H1 (cell line): ENCODE data around the gene BTBD9. TPM values are rescaled to one million over a fixed set of nuclear protein-coding genes. Genes with fewer than 3 reads are reported as not detected.

ENCODE experiments used
- CBX8 ChIP-seq: fragments of 300-800, 300-1000 bp; sonication (generic); IDR thresholded peaks from 2 replicates; pipeline ENCODE4 v1.7.1; 2016; ENCODE audit warnings: low read depth, low read length, borderline replicate concordance
- CREB1 ChIP-seq: IDR thresholded peaks from 2 replicates; pipeline ENCODE4 v1.6.1; 2012; ENCODE audit warnings: inconsistent platforms
- FOSL1 ChIP-seq: IDR thresholded peaks from 2 replicates; pipeline ENCODE4 v1.6.1; 2011; ENCODE audit warnings: mild to moderate bottlenecking, low read depth, low read length, moderate library complexity; ENCODE audit not compliant: insufficient read depth
- GTF2F1 ChIP-seq: IDR thresholded peaks from 2 replicates; pipeline ENCODE4 v1.6.1; 2012; ENCODE audit warnings: low read depth, low read length, improper control_type of control experiment, borderline replicate concordance
- JUN ChIP-seq: IDR thresholded peaks from 2 replicates; pipeline ENCODE4 v1.6.1; 2011; ENCODE audit warnings: low read depth, mild to moderate bottlenecking, improper control_type of control experiment, low read length
- KDM1A ChIP-seq: fragments of 200-600, 300-600 bp; sonication (generic); IDR thresholded peaks from 2 replicates; pipeline ENCODE4 v1.7.1; 2016; ENCODE audit warnings: mild to moderate bottlenecking, low read length, borderline replicate concordance
- KDM4A ChIP-seq: IDR thresholded peaks from one replicate; pipeline ENCODE4 v1.7.1; 2012; ENCODE audit warnings: low read depth, mild to moderate bottlenecking, moderate library complexity, low read length, inconsistent platforms; ENCODE audit not compliant: severe bottlenecking
- SP4 ChIP-seq: IDR thresholded peaks from 2 replicates; pipeline ENCODE4 v1.6.1; 2012; ENCODE audit warnings: low read length, inconsistent platforms
- SUZ12 ChIP-seq: fragments of 200-600 bp; sonication (generic); IDR thresholded peaks from 2 replicates; pipeline ENCODE4 v1.6.1; 2012; ENCODE audit warnings: mild to moderate bottlenecking, inconsistent platforms, low read length, moderate library complexity, mixed read lengths
- polyA plus RNA-seq, 7 experiments: library from polyadenylated mRNA; depleted of rRNA in 3 of 7; stranded (reverse) in 5 of 7; unstranded in 2 of 7; fragments of >200 nt in 5 of 7; fragments of 200-250 nt in 2 of 7; gene quantifications; 1 replicate in 5 of 7; 2 replicates in 1 of 7; 4 replicates in 1 of 7; pipeline versions ENCODE4 v1.2.1 to v1.2.3, GENCODE V29; 2011 to 2013; ENCODE audit warnings: missing spikeins in 2 of 7, mixed read lengths in 2 of 7
- total RNA-seq: library from RNA; stranded (reverse); fragmentation: NEBNext Ultra II Directional; extraction: Animal tissue kit (Norgen Biotek cat#: 25700); gene quantifications from 2 replicates; pipeline ENCODE4 v1.2.1, GENCODE V29; 2021

The BTBD9 gene
- total and polyA plus RNA-seq, 2 of the 8 experiments (the other 6 are each of a cell fraction or from before 2014, with no cell fraction given), result 0.92 to 4.1 TPM

GRCh38 chr6:38640216-38640909, 634 bp upstream of the BTBD9 start (continued):
- no peak for TF ChIP-seq FOSL1
- TF ChIP-seq CBX8, result no peak
- peak; percentile 1 for TF ChIP-seq KDM4A
- no peak for TF ChIP-seq JUN
- TF ChIP-seq SUZ12, result no peak
- TF ChIP-seq GTF2F1, result no peak
- 0 out of 2 replicates have a peak, but pooled peaks have one; percentile 34 for TF ChIP-seq SP4
- TF ChIP-seq CREB1, result no peak
- TF ChIP-seq KDM1A, result 0 out of 2 replicates have a peak, but pooled peaks have one; percentile 9
